ACC112 (cell line): Measurements from ENCODE around the gene ELOA.
"Not testable (repeated sequence)": the region's sequence is repeated elsewhere in the genome, so short reads cannot be mapped to it uniquely, and the experiment has no call there.

Experiments
- H2AFZ ChIP-seq: fragments of 200-600 bp; sonication (generic); one replicate; pipeline ENCODE4 v1.6.0; 2017; ENCODE audit warnings: antibody characterized with exemption, low read length; ENCODE audit not compliant: unreplicated experiment
- H3K27ac ChIP-seq: fragments of 200-600 bp; sonication (generic); 2 replicates; pipeline ENCODE4 v1.5.1; 2014; ENCODE audit warnings: low read depth, mild to moderate bottlenecking, antibody characterized with exemption, low read length, moderate library complexity
- H3K27me3 ChIP-seq: fragments of 200-600 bp; sonication (generic); 2 replicates; pipeline ENCODE4 v1.6.1; 2014; ENCODE audit warnings: mild to moderate bottlenecking, antibody characterized with exemption, low read length, moderate library complexity, mixed read lengths; ENCODE audit not compliant: insufficient read depth
- H3K36me3 ChIP-seq: fragments of 200-600 bp; sonication (generic); 2 replicates; pipeline ENCODE4 v1.6.1; 2016; ENCODE audit warnings: mild to moderate bottlenecking, antibody characterized with exemption, low read length, moderate library complexity, mixed read lengths; ENCODE audit not compliant: insufficient read depth
- H3K4me1 ChIP-seq: fragments of 200-600 bp; sonication (generic); one replicate; pipeline ENCODE4 v1.6.1; 2016; ENCODE audit warnings: low read length, mixed read lengths; ENCODE audit not compliant: insufficient read depth, unreplicated experiment, control insufficient read depth
- H3K4me3 ChIP-seq: fragments of 200-600 bp; sonication (generic); 2 replicates; pipeline ENCODE4 v1.5.1; 2014; ENCODE audit warnings: mild to moderate bottlenecking, low read depth, low read length
- H3K79me2 ChIP-seq: fragments of 200-600 bp; sonication (generic); one replicate; pipeline ENCODE4 v1.6.0; 2016; ENCODE audit warnings: low read length; ENCODE audit not compliant: control insufficient read depth, unreplicated experiment, insufficient read depth

ELOA gene

DNA sequence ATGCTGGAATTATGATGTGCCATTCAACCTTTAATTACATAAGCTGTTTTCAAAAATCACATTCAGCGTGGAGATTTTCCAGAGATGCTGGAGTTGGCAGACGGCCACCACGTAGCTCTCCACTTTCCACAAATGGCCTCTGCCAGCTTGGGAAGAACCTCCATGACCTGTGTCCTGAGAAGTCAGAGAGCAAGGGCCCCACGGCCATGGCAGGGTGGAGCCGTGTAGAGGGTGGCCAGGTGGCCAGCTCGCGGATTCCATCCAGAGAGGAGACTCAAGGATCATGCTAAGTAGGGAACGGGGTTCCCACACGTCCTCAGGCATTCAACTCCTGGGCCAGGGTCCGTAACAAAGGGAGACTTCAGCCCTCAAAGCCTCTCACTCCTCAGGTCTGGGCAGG, 58.6 kb downstream of the ELOA start:
- no peak overlapping the region for H2AFZ ChIP-seq
- H3K4me1 ChIP-seq = peaks cover 10% of the 10 kb centered on the region
- no peak overlapping the region for H3K27ac ChIP-seq
- peak overlapping the region; percentile 95; the same call in 1 of the 2 replicates for H3K4me3 ChIP-seq
- no peaks in the 10 kb centered on the region for H3K27me3 ChIP-seq
- H3K36me3 ChIP-seq = peaks cover 4% of the 10 kb centered on the region; the same call in 1 of the 2 replicates
- peaks cover 7% of the 10 kb centered on the region for H3K79me2 ChIP-seq

DNA sequence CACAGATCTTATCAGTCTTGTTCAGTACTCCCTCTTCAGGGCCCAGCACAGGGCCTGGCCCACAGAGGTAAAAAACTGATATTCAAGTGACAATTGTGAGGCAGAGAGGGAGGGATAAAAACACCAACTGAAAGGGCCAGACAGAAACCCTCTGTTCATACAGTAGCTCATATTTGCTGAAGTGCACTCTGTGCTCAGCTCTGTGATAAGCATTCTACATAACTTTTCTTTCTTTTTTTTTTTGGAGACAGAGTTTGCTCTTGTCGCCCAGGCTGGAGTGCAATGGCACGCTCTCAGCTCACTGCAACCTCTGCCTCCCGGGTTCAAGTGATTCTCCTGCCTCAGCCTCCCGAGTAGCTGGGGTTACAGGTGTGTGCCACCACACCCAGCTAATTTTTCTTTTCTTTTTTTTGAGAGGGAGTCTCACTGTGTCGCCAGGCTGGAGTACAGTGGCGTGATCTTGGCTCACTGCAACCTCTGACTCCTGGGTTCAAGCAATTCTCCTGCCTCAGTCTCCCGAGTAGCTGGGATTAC, 59.6 kb downstream of the ELOA start:
- not testable (repeated sequence) for H3K4me3 ChIP-seq, H2AFZ ChIP-seq, H3K79me2 ChIP-seq, H3K36me3 ChIP-seq, H3K27me3 ChIP-seq, H3K27ac ChIP-seq
- peaks cover 10% of the 10 kb centered on the region for H3K4me1 ChIP-seq

DNA sequence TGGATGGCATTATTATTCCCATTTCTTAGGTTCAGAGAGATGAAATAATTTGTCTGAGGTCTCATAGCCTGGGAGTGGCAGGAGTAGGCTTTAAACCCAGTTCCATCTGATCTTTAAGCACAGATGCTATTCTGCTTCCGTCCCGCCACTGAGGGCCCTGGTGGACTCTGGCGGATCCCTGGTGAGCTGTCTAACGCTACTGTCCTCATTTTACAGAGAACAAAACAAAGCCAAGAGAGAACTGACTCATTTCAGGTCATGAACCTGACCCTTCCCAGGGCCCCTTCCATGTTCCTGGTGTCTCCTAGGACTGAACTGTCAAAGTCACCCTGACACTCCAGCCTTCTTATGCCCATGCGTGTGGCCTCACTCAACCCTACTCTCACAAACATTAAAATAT, 60.4 kb downstream of the ELOA start:
- H3K27ac ChIP-seq = no peak overlapping the region
- H3K79me2 ChIP-seq = peaks cover 7% of the 10 kb centered on the region
- peaks cover 4% of the 10 kb centered on the region; the same call in 1 of the 2 replicates for H3K36me3 ChIP-seq

DNA sequence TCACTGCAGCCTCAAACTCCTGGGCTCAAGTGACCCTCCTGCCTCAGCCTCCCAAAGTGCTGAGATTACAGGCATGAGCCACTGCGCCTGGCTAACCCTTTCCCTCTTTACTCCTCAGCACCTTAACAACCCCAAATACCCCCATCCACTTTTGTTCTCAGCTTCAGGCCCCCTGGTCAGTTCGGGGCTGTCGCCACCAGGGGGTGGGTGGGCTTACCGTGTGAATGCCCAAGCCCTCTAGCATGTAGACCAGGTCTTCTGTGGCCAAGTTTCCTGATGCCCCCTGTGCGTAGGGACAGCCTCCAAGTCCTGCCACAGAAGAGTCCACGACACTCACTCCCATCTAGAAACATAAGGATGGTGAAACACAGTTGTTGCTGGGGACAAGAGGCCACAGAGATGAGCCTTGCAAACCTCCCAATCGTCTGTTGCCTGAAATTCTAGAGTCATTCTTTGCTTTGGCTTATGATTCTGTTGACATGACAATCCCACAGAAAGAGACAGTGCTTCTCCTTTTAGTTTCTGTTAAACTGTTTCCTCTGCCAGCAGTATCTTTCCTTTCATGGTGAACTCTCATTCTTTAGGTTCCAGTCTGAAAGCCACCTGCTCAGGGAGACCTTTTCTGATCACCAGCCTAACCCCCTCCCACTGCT, 61.0 kb downstream of the ELOA start:
- Histone ChIP-seq H3K79me2 (peaks cover 7% of the 10 kb centered on the region), H2AFZ (no peak overlapping the region), H3K4me1 (peaks cover 5% of the 10 kb centered on the region), H3K4me3 (no peak overlapping the region), H3K27ac (no peak overlapping the region), H3K36me3 (no peaks in the 10 kb centered on the region; the same call in 1 of the 2 replicates), H3K27me3 (no peaks in the 10 kb centered on the region)

More for the DNA sequence above, 60.4 kb downstream of the ELOA start:
- Histone ChIP-seq H3K4me3 (no peak overlapping the region), H2AFZ (no peak overlapping the region), H3K4me1 (peaks cover 10% of the 10 kb centered on the region), H3K27me3 (no peaks in the 10 kb centered on the region)

DNA sequence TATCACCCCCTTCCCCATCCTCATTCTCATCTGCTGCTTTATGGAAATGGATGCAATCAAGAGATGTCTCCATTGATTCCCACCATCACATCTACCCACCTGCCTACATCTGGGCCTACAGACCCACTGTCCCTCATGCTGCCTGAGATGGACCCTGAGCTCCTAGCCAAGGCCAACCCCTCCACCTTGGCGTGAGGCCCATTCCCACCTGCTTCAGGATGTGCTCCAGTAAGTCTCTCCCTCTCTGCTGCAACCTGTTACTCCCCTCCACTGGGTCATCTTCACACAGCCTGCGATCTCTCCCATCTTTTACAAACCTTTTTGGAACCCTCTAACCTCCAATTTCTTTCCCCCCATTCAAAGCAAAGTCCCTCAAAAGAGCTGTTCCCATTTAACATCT, 61.8 kb downstream of the ELOA start:
- Histone ChIP-seq H3K27ac (no peak overlapping the region), H3K4me3 (no peak overlapping the region), H3K79me2 (no peaks in the 10 kb centered on the region), H2AFZ (no peak overlapping the region), H3K4me1 (no peaks in the 10 kb centered on the region), H3K36me3 (no peaks in the 10 kb centered on the region; the same call in 1 of the 2 replicates), H3K27me3 (no peaks in the 10 kb centered on the region)

DNA sequence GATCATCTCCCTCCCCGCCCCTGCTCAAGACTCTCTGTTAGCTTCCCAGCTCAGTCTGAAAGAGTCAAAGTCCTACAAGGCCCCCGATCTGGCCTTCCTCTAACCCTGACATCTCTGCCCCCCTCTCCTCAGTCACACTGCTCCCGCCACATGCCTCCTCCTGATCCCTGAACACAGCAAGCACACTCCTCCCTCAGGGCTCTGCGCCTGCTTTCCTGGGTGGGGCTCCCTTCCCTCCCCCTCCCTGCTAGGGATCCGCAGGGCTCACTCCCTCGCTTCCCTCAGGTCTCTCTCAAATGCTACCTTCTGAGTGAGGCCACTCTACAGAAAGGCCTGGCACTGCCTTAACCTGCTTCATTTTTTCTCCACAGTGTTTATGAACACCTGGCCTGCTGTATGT, 63.0 kb downstream of the ELOA start:
- Histone ChIP-seq H3K4me1 (no peaks in the 10 kb centered on the region), H2AFZ (no peak overlapping the region), H3K27me3 (no peaks in the 10 kb centered on the region), H3K27ac (no peak overlapping the region), H3K36me3 (no peaks in the 10 kb centered on the region; the same call in 1 of the 2 replicates), H3K79me2 (no peaks in the 10 kb centered on the region), H3K4me3 (no peak overlapping the region)

DNA sequence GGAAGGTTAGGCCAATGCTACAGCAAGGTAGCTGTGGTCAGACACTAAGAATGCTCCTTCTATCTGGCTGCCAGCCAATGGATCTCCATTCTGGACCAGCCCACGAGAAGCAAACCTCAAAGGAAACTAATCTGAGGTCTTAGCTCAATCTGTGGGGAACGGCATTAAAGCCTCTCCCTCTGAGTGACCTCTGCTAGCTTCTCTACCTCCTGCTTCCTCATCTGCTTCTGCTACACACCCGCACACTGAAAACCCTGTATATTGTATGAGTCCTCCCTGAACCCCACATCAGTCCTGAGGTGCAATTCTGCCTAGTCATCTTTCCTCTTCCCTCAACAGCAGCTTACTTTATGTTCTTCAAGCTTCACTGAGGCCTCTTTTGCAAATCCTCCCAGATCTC, 64.2 kb downstream of the ELOA start:
- H3K27me3 ChIP-seq = no peaks in the 10 kb centered on the region
- H3K27ac ChIP-seq = no peak overlapping the region
- no peak overlapping the region for H2AFZ ChIP-seq
- no peaks in the 10 kb centered on the region for H3K79me2 ChIP-seq
- no peak overlapping the region for H3K4me3 ChIP-seq
- H3K36me3 ChIP-seq = no peaks in the 10 kb centered on the region; the same call in 1 of the 2 replicates
- H3K4me1 ChIP-seq = no peaks in the 10 kb centered on the region

DNA sequence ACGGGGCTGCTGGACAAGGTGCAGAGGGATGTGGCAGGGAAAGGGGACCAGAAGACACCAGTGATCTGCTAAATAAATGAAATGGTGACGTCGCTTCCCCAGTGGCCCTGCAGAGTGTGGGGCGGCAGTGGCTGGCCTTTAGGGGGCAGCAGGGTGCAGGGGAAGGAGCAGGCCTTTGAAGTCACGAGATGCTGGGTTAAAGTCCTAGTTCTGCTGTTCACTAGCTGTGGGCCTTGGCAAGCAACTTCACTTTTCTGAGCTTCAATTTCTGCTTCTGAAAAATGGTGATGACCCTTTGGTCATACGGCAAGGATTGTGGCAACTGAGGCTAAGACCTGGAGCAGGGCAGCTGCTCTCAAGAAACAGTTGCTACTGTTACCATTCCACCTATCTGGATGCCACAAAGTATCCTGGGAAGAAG, 66.5 kb downstream of the ELOA start:
- Histone ChIP-seq H3K27me3 (no peaks in the 10 kb centered on the region), H3K4me3 (no peak overlapping the region), H2AFZ (no peak overlapping the region), H3K4me1 (no peaks in the 10 kb centered on the region), H3K36me3 (no peaks in the 10 kb centered on the region; the same call in 1 of the 2 replicates), H3K79me2 (no peaks in the 10 kb centered on the region), H3K27ac (no peak overlapping the region)

DNA sequence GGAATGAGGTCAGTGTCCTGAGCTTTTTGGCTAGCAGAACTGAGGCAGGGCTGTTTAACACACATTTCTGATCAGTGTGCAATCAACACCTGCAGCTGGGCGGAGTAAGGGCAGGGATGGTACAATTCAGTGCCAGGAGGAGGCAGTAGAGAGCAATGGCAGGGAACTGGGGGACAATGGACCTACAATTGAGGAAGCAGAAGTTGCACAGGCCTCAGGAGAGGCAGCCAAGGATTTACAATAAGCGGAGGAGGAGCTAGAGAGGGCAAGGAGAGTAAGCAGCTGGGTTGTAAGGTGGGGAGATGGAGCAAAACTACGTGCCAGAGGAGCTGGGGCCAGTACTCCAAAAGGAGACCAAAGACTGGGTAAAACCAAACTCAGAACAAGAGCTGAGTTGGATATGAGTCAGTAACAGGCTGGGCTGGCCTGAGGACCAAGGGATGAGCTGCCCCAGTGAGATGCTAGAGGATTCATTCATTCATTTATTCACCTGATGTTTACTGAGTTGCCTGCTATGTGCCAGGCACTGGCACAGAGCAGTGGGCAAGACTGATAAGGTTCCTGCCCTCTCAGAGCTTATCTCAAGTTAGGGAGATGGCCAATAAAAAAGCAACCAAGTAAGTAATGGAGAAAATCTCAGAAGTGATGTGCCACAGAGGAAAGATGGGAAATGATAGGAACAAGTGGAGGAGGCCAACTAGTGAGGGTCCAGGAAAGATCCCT, 67.7 kb downstream of the ELOA start:
- Histone ChIP-seq H3K27me3 (no peaks in the 10 kb centered on the region), H3K36me3 (no peaks in the 10 kb centered on the region; the same call in 1 of the 2 replicates), H3K4me3 (no peak overlapping the region), H3K4me1 (no peaks in the 10 kb centered on the region), H2AFZ (no peak overlapping the region), H3K27ac (no peak overlapping the region), H3K79me2 (no peaks in the 10 kb centered on the region)
